HepG2 (cell line): Measurements from ENCODE around the gene MAN1B1. TPM values are rescaled to one million over a fixed set of nuclear protein-coding genes. Genes with fewer than 3 reads are reported as not detected.

Source experiments
- CBX5 ChIP-seq: sonication (generic); formaldehyde crosslinking; IDR thresholded peaks from 2 replicates; pipeline ENCODE4 v1.4.0; 2020; ENCODE audit warnings: missing genetic modification reagents, borderline replicate concordance
- ELF1 ChIP-seq: sonication (generic); formaldehyde crosslinking; IDR thresholded peaks from 2 replicates; pipeline ENCODE4 v1.4.0; 2020; ENCODE audit warnings: missing genetic modification reagents
- HNRNPUL1 ChIP-seq: fragments of 200-400 bp; formaldehyde crosslinking; IDR thresholded peaks from 2 replicates; pipeline ENCODE4 v1.6.1; 2017; ENCODE audit warnings: low read depth, mild to moderate bottlenecking, low read length, moderate library complexity
- KDM1A ChIP-seq: IDR thresholded peaks from 2 replicates; pipeline ENCODE4 v1.6.1; 2016; ENCODE audit warnings: missing compliant biosample characterization
- NPAS2 ChIP-seq: sonication (generic); formaldehyde crosslinking; IDR thresholded peaks from 2 replicates; pipeline ENCODE4 v1.8.0; 2022; ENCODE audit warnings: mild to moderate bottlenecking, missing genetic modification reagents, borderline replicate concordance
- ONECUT2 ChIP-seq: sonication (generic); formaldehyde crosslinking; IDR thresholded peaks from 2 replicates; pipeline ENCODE4 v1.4.0; 2020; ENCODE audit warnings: missing genetic modification reagents
- RERE ChIP-seq: IDR thresholded peaks from 2 replicates; pipeline ENCODE4 v1.6.1; 2016; ENCODE audit warnings: low read depth, missing genetic modification reagents, missing compliant biosample characterization
- RFX3 ChIP-seq: IDR thresholded peaks from 2 replicates; pipeline ENCODE4 v1.6.1; 2016; ENCODE audit warnings: missing biosample characterization, missing genetic modification reagents
- RFXANK ChIP-seq: IDR thresholded peaks from 2 replicates; pipeline ENCODE4 v1.6.1; 2016
- SAFB2 ChIP-seq: sonication (generic); formaldehyde crosslinking; IDR thresholded peaks from 2 replicates; pipeline ENCODE4 v1.5.1; 2020; ENCODE audit warnings: missing genetic modification reagents, low read depth, mild to moderate bottlenecking, borderline replicate concordance
- SIX4 ChIP-seq: sonication (generic); formaldehyde crosslinking; IDR thresholded peaks from 2 replicates; pipeline ENCODE4 v1.4.0; 2020; ENCODE audit warnings: missing genetic modification reagents
- SMAD3 ChIP-seq: sonication (generic); formaldehyde crosslinking; IDR thresholded peaks from 2 replicates; pipeline ENCODE4 v1.4.0; 2020; ENCODE audit warnings: missing genetic modification reagents
- SPEN ChIP-seq: sonication (generic); formaldehyde crosslinking; IDR thresholded peaks from 2 replicates; pipeline ENCODE4 v1.5.1; 2020; ENCODE audit warnings: low read depth, mild to moderate bottlenecking, missing genetic modification reagents
- TAF15 ChIP-seq: fragments of 200-400 bp; formaldehyde crosslinking; IDR thresholded peaks from one replicate; pipeline ENCODE4 v1.6.1; 2018; ENCODE audit warnings: mild to moderate bottlenecking, low read depth, low read length; ENCODE audit not compliant: poor library complexity, severe bottlenecking
- TFAP4 ChIP-seq: sonication (generic); IDR thresholded peaks from 2 replicates; pipeline ENCODE4 v1.6.1; 2016; ENCODE audit warnings: low read depth, borderline replicate concordance
- WIZ ChIP-seq: sonication (generic); formaldehyde crosslinking; IDR thresholded peaks from 2 replicates; pipeline ENCODE4 v1.5.1; 2020; ENCODE audit warnings: mild to moderate bottlenecking, missing genetic modification reagents
- ZBTB42 ChIP-seq: sonication (generic); formaldehyde crosslinking; IDR thresholded peaks from 2 replicates; pipeline ENCODE4 v1.5.0; 2020; ENCODE audit warnings: mild to moderate bottlenecking, missing genetic modification reagents
- ZNF10 ChIP-seq: sonication (generic); formaldehyde crosslinking; IDR thresholded peaks from 2 replicates; pipeline ENCODE4 v1.4.0; 2020; ENCODE audit warnings: mild to moderate bottlenecking, low read depth, missing genetic modification reagents, borderline replicate concordance
- ZNF337 ChIP-seq: sonication (generic); formaldehyde crosslinking; IDR thresholded peaks from 2 replicates; pipeline ENCODE4 v1.5.1; 2020; ENCODE audit warnings: missing genetic modification reagents, low read depth, mild to moderate bottlenecking, borderline replicate concordance
- ZNF33A ChIP-seq: sonication (generic); formaldehyde crosslinking; IDR thresholded peaks from 2 replicates; pipeline ENCODE4 v1.5.1; 2020; ENCODE audit warnings: missing genetic modification reagents, mild to moderate bottlenecking, moderate library complexity, borderline replicate concordance
- ZNF562 ChIP-seq: sonication (generic); formaldehyde crosslinking; IDR thresholded peaks from 2 replicates; pipeline ENCODE4 v1.8.0; 2022; ENCODE audit warnings: missing genetic modification reagents, borderline replicate concordance
- ZNF672 ChIP-seq: sonication (generic); formaldehyde crosslinking; IDR thresholded peaks from 2 replicates; pipeline ENCODE4 v1.8.1; 2022; ENCODE audit warnings: missing genetic modification reagents
- ZNF747 ChIP-seq: sonication (generic); formaldehyde crosslinking; IDR thresholded peaks from 2 replicates; pipeline ENCODE4 v1.8.1; 2023; ENCODE audit warnings: missing genetic modification reagents, mild to moderate bottlenecking, borderline replicate concordance
- polyA plus RNA-seq, 8 experiments: library from polyadenylated mRNA; depleted of rRNA in 3 of 8; stranded (reverse) in 7 of 8; unstranded in 1 of 8; fragments of >200 nt; fragmentation: Illumina TruSeq in 4 of 8; extraction: Trizol in 4 of 8; gene quantifications; 2 replicates each; pipeline versions ENCODE4 v1.2.1 to v1.2.3, GENCODE V29; 2011 to 2016; ENCODE audit warnings: low read depth in 4 of 8, missing spikeins in 1 of 8, mixed read lengths in 1 of 8; ENCODE audit not compliant: insufficient read depth in 1 of 8
- total RNA-seq, 5 experiments: library from RNA; depleted of rRNA; stranded (reverse); fragments of >200 nt; fragmentation: Illumina TruSeq; extraction: Trizol; gene quantifications; 2 replicates each; pipeline ENCODE4 v1.2.3, GENCODE V29; 2016; ENCODE audit warnings: low read depth in 1 of 5
- TF ChIP-seq, protein P1 (sequence below): sonication (generic); formaldehyde crosslinking; IDR thresholded peaks from 2 replicates; pipeline ENCODE4 v1.4.0; 2020; ENCODE audit warnings: mild to moderate bottlenecking, low read depth, missing genetic modification reagents

MAN1B1 gene
- total and polyA plus RNA-seq, 2 of the 13 experiments (the other 11 are each of a cell fraction or from before 2014, with no cell fraction given): 48.9 to 59.5 TPM

- TF ChIP-seq ZNF33A (no peak), ZNF10 (CRISPR knock-in tag) (no peak), RERE (CRISPR knock-in tag) (no peak), SIX4 (no peak), WIZ (no peak), RFXANK (CRISPR knock-in tag) (no peak), SPEN (0 out of 2 replicates have a peak, but pooled peaks have one; percentile 11), KDM1A (CRISPR knock-in tag) (no peak), ELF1 (CRISPR knock-in tag) (no peak), SMAD3 (no peak), ZBTB42 (CRISPR knock-in tag) (no peak), ZNF337 (CRISPR knock-in tag) (no peak), NPAS2 (no peak), ZNF747 (CRISPR knock-in tag) (no peak), SAFB2 (CRISPR knock-in tag) (peak; percentile 32; the same call in 1 of the 2 replicates), ONECUT2 (CRISPR knock-in tag) (no peak), ZNF672 (CRISPR knock-in tag) (no peak), ZNF562 (CRISPR knock-in tag) (no peak), RFX3 (no peak), TFAP4 (peak; percentile 58; the same call in 1 of the 2 replicates), TAF15 (peak; percentile 87), HNRNPUL1 (no peak), CBX5 (no peak)
- TF ChIP-seq, protein P1, sequence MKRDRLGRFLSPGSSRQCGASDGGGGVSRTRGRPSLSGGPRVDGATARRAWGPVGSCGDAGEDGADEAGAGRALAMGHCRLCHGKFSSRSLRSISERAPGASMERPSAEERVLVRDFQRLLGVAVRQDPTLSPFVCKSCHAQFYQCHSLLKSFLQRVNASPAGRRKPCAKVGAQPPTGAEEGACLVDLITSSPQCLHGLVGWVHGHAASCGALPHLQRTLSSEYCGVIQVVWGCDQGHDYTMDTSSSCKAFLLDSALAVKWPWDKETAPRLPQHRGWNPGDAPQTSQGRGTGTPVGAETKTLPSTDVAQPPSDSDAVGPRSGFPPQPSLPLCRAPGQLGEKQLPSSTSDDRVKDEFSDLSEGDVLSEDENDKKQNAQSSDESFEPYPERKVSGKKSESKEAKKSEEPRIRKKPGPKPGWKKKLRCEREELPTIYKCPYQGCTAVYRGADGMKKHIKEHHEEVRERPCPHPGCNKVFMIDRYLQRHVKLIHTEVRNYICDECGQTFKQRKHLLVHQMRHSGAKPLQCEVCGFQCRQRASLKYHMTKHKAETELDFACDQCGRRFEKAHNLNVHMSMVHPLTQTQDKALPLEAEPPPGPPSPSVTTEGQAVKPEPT (CRISPR knock-in tag): no peak
Measured at GRCh38 chr9:137070201-137070905, 16.4 kb upstream of the MAN1B1 start, which contains the start of gene SAPCD2 (continued).
